ENCODE measurements around the gene JADE3. TPM values are rescaled to one million over a fixed set of nuclear protein-coding genes. Genes with fewer than 3 reads are reported as not detected.

Gene JADE3
- total RNA-seq, 5 donors from 2014 or later (not counting 1 experiment from before 2014, with no cell fraction given) = 0.21 to 1.3 (median 1.0) TPM

- Mint-ChIP-seq H3K27me3 (peaks cover 0 to 13% of the 10 kb centered on the region in 2 donors), H3K4me3 (no peak overlapping the region)
Measured at GRCh38 chrX:47080915-47081236, 168.7 kb downstream of the JADE3 start.

GRCh38 chrX:47091149-47091775, 179.0 kb downstream of the JADE3 start:
- Mint-ChIP-seq H3K4me3 (no peak overlapping the region), H3K27me3 (peaks cover 0 to 3% of the 10 kb centered on the region in 2 donors), H3K36me3 (no peaks in the 10 kb centered on the region), H3K4me1 (peaks cover 8 to 13% (median 12%) of the 10 kb centered on the region in 3 donors), H3K27ac (peak overlapping the region; percentile 5 to 87), H3K9me3 (no peaks in the 10 kb centered on the region)
- no CpG with 5 or more reads among the region's 4 CpGs for WGBS (ENCODE audit: insufficient coverage)
- Histone ChIP-seq H3K36me3 (ENCODE audit: control insufficient read depth in 2 of 2, extremely low read depth in 1 of 2, insufficient read depth in 1 of 2, low read length in 1 of 2) (no peaks in the 10 kb centered on the region), H3K4me3 (ENCODE audit: control insufficient read depth in 1 of 2, extremely low read depth in 1 of 2, low read length in 1 of 2) (no peak overlapping the region), H3K9me3 (no peaks in the 10 kb centered on the region), H3K27me3 (replicated peaks in 1 of 2; ENCODE audit: control insufficient read depth in 2 of 2, extremely low read depth in 1 of 2, insufficient read depth in 2 of 2, low read length in 1 of 2) (no peaks in the 10 kb centered on the region), H3K4me1 (ENCODE audit: control insufficient read depth in 1 of 2, extremely low read depth in 1 of 2, insufficient read depth in 2 of 2, low read length in 2 of 2) (no peaks in the 10 kb centered on the region), H3K27ac (ENCODE audit: low read length) (no peak overlapping the region)
- CTCF ChIA-PET = no interaction called here
- POLR2A ChIA-PET = no interaction called here
- peak in 1 of 35 experiments; percentile 1 for DNase-seq
- no peak for ATAC-seq (replicated peaks in 1 of 4)

More at GRCh38 chrX:47080915-47081236, 168.7 kb downstream of the JADE3 start:
- H3K36me3 Mint-ChIP-seq = no peaks in the 10 kb centered on the region
- DNase-seq = no peak
- H3K27ac Mint-ChIP-seq = no peak overlapping the region
- ChIA-PET POLR2A (no interaction called here), CTCF (no interaction called here)
- WGBS (ENCODE audit: insufficient coverage) = 100% methylated on average over 2 of the region's 5 CpGs
- H3K27ac ChIP-seq (ENCODE audit: low read length) = no peak overlapping the region
- H3K4me3 ChIP-seq (ENCODE audit: control insufficient read depth in 1 of 2, extremely low read depth in 1 of 2, low read length in 1 of 2) = no peak overlapping the region
- H3K9me3 ChIP-seq = no peaks in the 10 kb centered on the region
- H3K4me1 Mint-ChIP-seq = no peaks in the 10 kb centered on the region
- no peaks in the 10 kb centered on the region for H3K9me3 Mint-ChIP-seq
- ATAC-seq (replicated peaks in 1 of 4) = no peak
- no peaks in the 10 kb centered on the region for H3K36me3 ChIP-seq (ENCODE audit: control insufficient read depth in 2 of 2, extremely low read depth in 1 of 2, insufficient read depth in 1 of 2, low read length in 1 of 2)
- no peaks in the 10 kb centered on the region for H3K27me3 ChIP-seq (replicated peaks in 1 of 2; ENCODE audit: control insufficient read depth in 2 of 2, extremely low read depth in 1 of 2, insufficient read depth in 2 of 2, low read length in 1 of 2)
- H3K4me1 ChIP-seq (ENCODE audit: control insufficient read depth in 1 of 2, extremely low read depth in 1 of 2, insufficient read depth in 2 of 2, low read length in 2 of 2) = no peaks in the 10 kb centered on the region

- H3K4me1 Mint-ChIP-seq = peaks cover 8 to 13% (median 12%) of the 10 kb centered on the region in 3 donors
- CTCF ChIA-PET = interaction anchor here (0.6 kb wide), 2 partner anchors 10 to 321 kb away, joined by 3 read pairs; no protein-coding TSS in a partner anchor
- WGBS (ENCODE audit: insufficient coverage) = no CpG with 5 or more reads among the region's 1 CpG
Measured at GRCh38 chrX:47093248-47093647, 181.0 kb downstream of the JADE3 start.

GRCh38 chrX:47093860-47094259, 181.6 kb downstream of the JADE3 start:
- Mint-ChIP-seq H3K9me3 (no peaks in the 10 kb centered on the region), H3K4me3 (no peak overlapping the region), H3K36me3 (no peaks in the 10 kb centered on the region), H3K27me3 (peaks cover 0 to 3% of the 10 kb centered on the region in 2 donors), H3K27ac (no peak overlapping the region), H3K4me1 (peaks cover 8 to 13% (median 12%) of the 10 kb centered on the region in 3 donors)
- Histone ChIP-seq H3K4me1 (ENCODE audit: control insufficient read depth in 1 of 2, extremely low read depth in 1 of 2, insufficient read depth in 2 of 2, low read length in 2 of 2) (no peaks in the 10 kb centered on the region), H3K4me3 (ENCODE audit: control insufficient read depth in 1 of 2, extremely low read depth in 1 of 2, low read length in 1 of 2) (no peak overlapping the region), H3K36me3 (ENCODE audit: control insufficient read depth in 2 of 2, extremely low read depth in 1 of 2, insufficient read depth in 1 of 2, low read length in 1 of 2) (no peaks in the 10 kb centered on the region), H3K27me3 (replicated peaks in 1 of 2; ENCODE audit: control insufficient read depth in 2 of 2, extremely low read depth in 1 of 2, insufficient read depth in 2 of 2, low read length in 1 of 2) (no peaks in the 10 kb centered on the region), H3K27ac (ENCODE audit: low read length) (no peak overlapping the region), H3K9me3 (no peaks in the 10 kb centered on the region)
- no peak for ATAC-seq (replicated peaks in 1 of 4)
- DNase-seq = no peak
- CTCF ChIA-PET = interaction anchor here in 1 of 2 donors (0.6 kb wide), 1 partner anchor 11 kb away, joined by 3 read pairs; no protein-coding TSS in a partner anchor
- 94% methylated on average over 3 of the region's 11 CpGs for WGBS (ENCODE audit: insufficient coverage)
- POLR2A ChIA-PET = interaction anchor here in 1 of 2 donors (0.6 kb wide), 1 partner anchor 59 kb away, joined by 4 read pairs; no protein-coding TSS in a partner anchor

More at GRCh38 chrX:47093248-47093647, 181.0 kb downstream of the JADE3 start:
- no peaks in the 10 kb centered on the region for H3K9me3 ChIP-seq
- H3K27me3 ChIP-seq (replicated peaks in 1 of 2; ENCODE audit: control insufficient read depth in 2 of 2, extremely low read depth in 1 of 2, insufficient read depth in 2 of 2, low read length in 1 of 2) = no peaks in the 10 kb centered on the region
- POLR2A ChIA-PET = interaction anchor here (0.6 kb wide), 2 partner anchors 59 to 628 kb away, joined by 3 to 4 read pairs; no protein-coding TSS in a partner anchor
- no peaks in the 10 kb centered on the region for H3K36me3 ChIP-seq (ENCODE audit: control insufficient read depth in 2 of 2, extremely low read depth in 1 of 2, insufficient read depth in 1 of 2, low read length in 1 of 2)
- Mint-ChIP-seq H3K36me3 (no peaks in the 10 kb centered on the region), H3K9me3 (no peaks in the 10 kb centered on the region), H3K27ac (no peak overlapping the region), H3K4me3 (no peak overlapping the region), H3K27me3 (peaks cover 0 to 3% of the 10 kb centered on the region in 2 donors)
- no peaks in the 10 kb centered on the region for H3K4me1 ChIP-seq (ENCODE audit: control insufficient read depth in 1 of 2, extremely low read depth in 1 of 2, insufficient read depth in 2 of 2, low read length in 2 of 2)
- ATAC-seq (replicated peaks in 1 of 4) (no peak), DNase-seq (peak in 2 of 35 experiments; percentile 1 to 35)
- no peak overlapping the region for H3K4me3 ChIP-seq (ENCODE audit: control insufficient read depth in 1 of 2, extremely low read depth in 1 of 2, low read length in 1 of 2)
- no peak overlapping the region for H3K27ac ChIP-seq (ENCODE audit: low read length)

GRCh38 chrX:47097018-47097417, 184.8 kb downstream of the JADE3 start:
- H3K4me3 Mint-ChIP-seq = no peak overlapping the region
- Histone ChIP-seq H3K4me3 (ENCODE audit: control insufficient read depth in 1 of 2, extremely low read depth in 1 of 2, low read length in 1 of 2) (no peak overlapping the region), H3K4me1 (ENCODE audit: control insufficient read depth in 1 of 2, extremely low read depth in 1 of 2, insufficient read depth in 2 of 2, low read length in 2 of 2) (no peaks in the 10 kb centered on the region), H3K9me3 (no peaks in the 10 kb centered on the region), H3K27me3 (replicated peaks in 1 of 2; ENCODE audit: control insufficient read depth in 2 of 2, extremely low read depth in 1 of 2, insufficient read depth in 2 of 2, low read length in 1 of 2) (peaks cover 0 to 3% of the 10 kb centered on the region in 2 experiments), H3K36me3 (ENCODE audit: control insufficient read depth in 2 of 2, extremely low read depth in 1 of 2, insufficient read depth in 1 of 2, low read length in 1 of 2) (no peaks in the 10 kb centered on the region), H3K27ac (ENCODE audit: low read length) (no peak overlapping the region)
- no peak overlapping the region for H3K27ac Mint-ChIP-seq
- DNase-seq = no peak
- H3K9me3 Mint-ChIP-seq = no peaks in the 10 kb centered on the region
- no peaks in the 10 kb centered on the region for H3K36me3 Mint-ChIP-seq
- H3K27me3 Mint-ChIP-seq = peaks cover 0 to 12% of the 10 kb centered on the region in 2 donors
- whole genome bisulfite sequencing (ENCODE audit: insufficient coverage) = no CpG with 5 or more reads among the region's 4 CpGs
- H3K4me1 Mint-ChIP-seq = no peaks in the 10 kb centered on the region
- ATAC-seq (replicated peaks in 1 of 4) = no peak
- ChIA-PET CTCF (no interaction called here), POLR2A (interaction anchor here in 1 of 2 donors (0.6 kb wide), 1 partner anchor 596 kb away, joined by 3 read pairs; no protein-coding TSS in a partner anchor)

- Histone ChIP-seq H3K27ac (ENCODE audit: low read length) (no peak overlapping the region), H3K4me1 (ENCODE audit: control insufficient read depth in 1 of 2, extremely low read depth in 1 of 2, insufficient read depth in 2 of 2, low read length in 2 of 2) (no peaks in the 10 kb centered on the region), H3K36me3 (ENCODE audit: control insufficient read depth in 2 of 2, extremely low read depth in 1 of 2, insufficient read depth in 1 of 2, low read length in 1 of 2) (no peaks in the 10 kb centered on the region), H3K27me3 (replicated peaks in 1 of 2; ENCODE audit: control insufficient read depth in 2 of 2, extremely low read depth in 1 of 2, insufficient read depth in 2 of 2, low read length in 1 of 2) (peaks cover 0 to 3% of the 10 kb centered on the region in 2 experiments), H3K4me3 (ENCODE audit: control insufficient read depth in 1 of 2, extremely low read depth in 1 of 2, low read length in 1 of 2) (no peak overlapping the region), H3K9me3 (no peaks in the 10 kb centered on the region)
- ATAC-seq (replicated peaks in 1 of 4) (no peak), DNase-seq (no peak)
- ChIA-PET POLR2A (no interaction called here), CTCF (no interaction called here)
- Mint-ChIP-seq H3K4me1 (no peaks in the 10 kb centered on the region), H3K9me3 (no peaks in the 10 kb centered on the region), H3K36me3 (no peaks in the 10 kb centered on the region), H3K27me3 (peaks cover 0 to 12% of the 10 kb centered on the region in 2 donors), H3K4me3 (no peak overlapping the region), H3K27ac (no peak overlapping the region)
- no CpG with 5 or more reads among the region's 2 CpGs for WGBS (ENCODE audit: insufficient coverage)
Measured at GRCh38 chrX:47098338-47099094, 186.3 kb downstream of the JADE3 start.
